Neutrophil (primary cell): ENCODE data around the gene MRPL39.

Experiments used
- H3K27ac ChIP-seq: fragments of 200-600 bp; sonication (generic); 2 replicates; pipeline ENCODE4 v1.5.1; 2016; ENCODE audit warnings: mild to moderate bottlenecking, moderate library complexity
- H3K27me3 ChIP-seq: fragments of 200-600 bp; sonication (generic); 2 replicates; pipeline ENCODE4 v1.6.0; 2016; ENCODE audit warnings: mild to moderate bottlenecking
- H3K36me3 ChIP-seq: fragments of 200-600 bp; sonication (generic); 2 replicates; pipeline ENCODE4 v1.5.1; 2017
- H3K4me1 ChIP-seq, 2 experiments: fragments of 200-600 bp in 1 of 2; sonication (generic) in 1 of 2; 1 replicate in 1 of 2; 2 replicates in 1 of 2; pipeline versions ENCODE4 v1.5.1 to v1.6.1; 2013 to 2016; ENCODE audit warnings: low read depth in 1 of 2, low read length in 1 of 2, mild to moderate bottlenecking in 1 of 2, moderate library complexity in 1 of 2; ENCODE audit not compliant: control insufficient read depth in 1 of 2, insufficient read depth in 1 of 2
- H3K4me3 ChIP-seq, 2 experiments: fragments of 200-600 bp in 1 of 2; sonication (generic) in 1 of 2; 1 replicate in 1 of 2; 2 replicates in 1 of 2; pipeline ENCODE4 v1.5.1; 2013 to 2016; ENCODE audit warnings: low read depth in 1 of 2, low read length in 1 of 2, mild to moderate bottlenecking in 1 of 2, moderate library complexity in 1 of 2
- H3K9me3 ChIP-seq: fragments of 200-600 bp; sonication (generic); 2 replicates; pipeline ENCODE4 v1.5.1; 2016
- CTCF ChIP-seq: fragments of 200-600 bp; sonication (generic); IDR thresholded peaks from 2 replicates; pipeline ENCODE4 v1.5.1; 2016; ENCODE audit warnings: antibody characterized with exemption

Gene MRPL39

GRCh38 chr21:25579226-25580013, 27.9 kb downstream of the MRPL39 start:
- H3K36me3 ChIP-seq, result no peaks in the 10 kb centered on the region
- H3K9me3 ChIP-seq, result no peaks in the 10 kb centered on the region
- H3K27ac ChIP-seq, result no peak overlapping the region
- no peaks in the 10 kb centered on the region for H3K4me1 ChIP-seq
- no peaks in the 10 kb centered on the region for H3K27me3 ChIP-seq
- no peak for TF ChIP-seq CTCF
- no peak overlapping the region for H3K4me3 ChIP-seq

- Histone ChIP-seq H3K36me3 (no peaks in the 10 kb centered on the region), H3K4me3 (no peak overlapping the region), H3K27ac (no peak overlapping the region), H3K9me3 (no peaks in the 10 kb centered on the region), H3K4me1 (no peaks in the 10 kb centered on the region), H3K27me3 (no peaks in the 10 kb centered on the region)
- no peak for TF ChIP-seq CTCF
Observed at GRCh38 chr21:25578056-25578961, 29.0 kb downstream of the MRPL39 start.

- TF ChIP-seq CTCF, result no peak
Observed at GRCh38 chr21:25577424-25578055, 29.7 kb downstream of the MRPL39 start.

GRCh38 chr21:25573409-25574206, 33.7 kb downstream of the MRPL39 start:
- TF ChIP-seq CTCF, result no peak
- no peaks in the 10 kb centered on the region for H3K9me3 ChIP-seq
- H3K27me3 ChIP-seq, result no peaks in the 10 kb centered on the region
- H3K4me1 ChIP-seq, result no peaks in the 10 kb centered on the region
- no peak overlapping the region for H3K27ac ChIP-seq
- no peak overlapping the region for H3K4me3 ChIP-seq
- H3K36me3 ChIP-seq, result no peaks in the 10 kb centered on the region

More at GRCh38 chr21:25577424-25578055, 29.7 kb downstream of the MRPL39 start:
- H3K4me1 ChIP-seq, result no peaks in the 10 kb centered on the region
- H3K27me3 ChIP-seq, result no peaks in the 10 kb centered on the region
- no peaks in the 10 kb centered on the region for H3K9me3 ChIP-seq
- no peak overlapping the region for H3K4me3 ChIP-seq
- H3K36me3 ChIP-seq, result no peaks in the 10 kb centered on the region
- H3K27ac ChIP-seq, result no peak overlapping the region

GRCh38 chr21:25572861-25573310, 34.4 kb downstream of the MRPL39 start:
- H3K36me3 ChIP-seq, result no peaks in the 10 kb centered on the region
- no peaks in the 10 kb centered on the region for H3K9me3 ChIP-seq
- no peaks in the 10 kb centered on the region for H3K4me1 ChIP-seq
- no peak for TF ChIP-seq CTCF
- H3K27ac ChIP-seq, result no peak overlapping the region
- no peaks in the 10 kb centered on the region for H3K27me3 ChIP-seq
- no peak overlapping the region for H3K4me3 ChIP-seq
